ENCODE results near the gene ANXA11.
"Not testable (repeated sequence)": the region's sequence is repeated elsewhere in the genome, so short reads cannot be mapped to it uniquely, and the experiment has no call there.

DNA sequence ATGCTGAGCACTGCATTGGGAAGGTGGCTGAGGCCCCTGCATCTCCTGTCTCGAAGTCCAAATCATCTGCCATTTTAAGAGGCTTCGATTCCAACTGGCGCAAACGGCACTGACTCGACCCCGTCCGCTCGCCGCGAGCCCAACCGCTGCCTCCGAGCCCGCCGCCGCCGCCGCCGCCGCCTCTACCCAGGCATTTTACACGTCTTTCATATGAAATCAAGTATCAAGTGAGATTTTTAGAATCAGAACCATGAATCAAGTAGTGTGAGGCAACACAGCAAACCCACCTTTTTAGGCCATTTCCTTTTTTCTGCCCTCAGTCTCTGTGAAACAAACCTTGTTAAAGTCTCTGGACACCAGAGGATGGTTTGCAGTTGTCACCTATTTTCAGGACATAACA lies 42.3 kb upstream of the ANXA11 start:
- TF ChIP-seq, protein P1, sequence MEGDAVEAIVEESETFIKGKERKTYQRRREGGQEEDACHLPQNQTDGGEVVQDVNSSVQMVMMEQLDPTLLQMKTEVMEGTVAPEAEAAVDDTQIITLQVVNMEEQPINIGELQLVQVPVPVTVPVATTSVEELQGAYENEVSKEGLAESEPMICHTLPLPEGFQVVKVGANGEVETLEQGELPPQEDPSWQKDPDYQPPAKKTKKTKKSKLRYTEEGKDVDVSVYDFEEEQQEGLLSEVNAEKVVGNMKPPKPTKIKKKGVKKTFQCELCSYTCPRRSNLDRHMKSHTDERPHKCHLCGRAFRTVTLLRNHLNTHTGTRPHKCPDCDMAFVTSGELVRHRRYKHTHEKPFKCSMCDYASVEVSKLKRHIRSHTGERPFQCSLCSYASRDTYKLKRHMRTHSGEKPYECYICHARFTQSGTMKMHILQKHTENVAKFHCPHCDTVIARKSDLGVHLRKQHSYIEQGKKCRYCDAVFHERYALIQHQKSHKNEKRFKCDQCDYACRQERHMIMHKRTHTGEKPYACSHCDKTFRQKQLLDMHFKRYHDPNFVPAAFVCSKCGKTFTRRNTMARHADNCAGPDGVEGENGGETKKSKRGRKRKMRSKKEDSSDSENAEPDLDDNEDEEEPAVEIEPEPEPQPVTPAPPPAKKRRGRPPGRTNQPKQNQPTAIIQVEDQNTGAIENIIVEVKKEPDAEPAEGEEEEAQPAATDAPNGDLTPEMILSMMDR (IDR thresholded peaks at IDR 0.05) = not testable (repeated sequence)
- TF ChIP-seq POLR2A (IDR thresholded peaks at IDR 0.05); POLR2AphosphoS5 (IDR thresholded peaks at IDR 0.05); EP300 (IDR thresholded peaks at IDR 0.05; ENCODE audit: low read depth): not testable (repeated sequence)
